Osteocyte (in vitro differentiated cells): ENCODE data around the gene MAPK8IP3. TPM values are rescaled to one million over a fixed set of nuclear protein-coding genes. Genes with fewer than 3 reads are reported as not detected.

ENCODE experiments used
- DNase-seq: peaks from one replicate; pipeline ENCODE4 v3.0.0; 2021; ENCODE audit warnings: mixed read lengths; ENCODE audit not compliant: unreplicated experiment; ENCODE audit errors: extremely low spot score
- H3K27ac Mint-ChIP-seq: one replicate; pipeline ENCODE4 v1.8.0; 2021; ENCODE audit warnings: mild to moderate bottlenecking, mixed read lengths; ENCODE audit not compliant: unreplicated experiment
- H3K27me3 Mint-ChIP-seq: one replicate; pipeline ENCODE4 v1.8.0; 2021; ENCODE audit warnings: mixed read lengths; ENCODE audit not compliant: unreplicated experiment
- H3K36me3 Mint-ChIP-seq: one replicate; pipeline ENCODE4 v1.8.0; 2021; ENCODE audit warnings: mixed read lengths; ENCODE audit not compliant: unreplicated experiment
- H3K4me1 Mint-ChIP-seq: one replicate; pipeline ENCODE4 v1.8.0; 2021; ENCODE audit warnings: mixed read lengths; ENCODE audit not compliant: unreplicated experiment
- H3K4me3 Mint-ChIP-seq: one replicate; pipeline ENCODE4 v1.8.0; 2021; ENCODE audit warnings: mild to moderate bottlenecking, moderate library complexity, mixed read lengths; ENCODE audit not compliant: unreplicated experiment
- H3K9me3 Mint-ChIP-seq: one replicate; pipeline ENCODE4 v1.8.0; 2021; ENCODE audit warnings: mixed read lengths; ENCODE audit not compliant: unreplicated experiment
- total RNA-seq: library from RNA; stranded (reverse); gene quantifications from 2 replicates; pipeline ENCODE4 v1.2.1, GENCODE V29; 2021
- TF ChIP-seq, protein P1 (sequence below): fragments of 200-600 bp; sonication (generic); IDR thresholded peaks from 2 replicates; pipeline ENCODE4 v1.5.0; 2021; ENCODE audit warnings: antibody characterized with exemption, mild to moderate bottlenecking, moderate library complexity

The MAPK8IP3 gene
- total RNA-seq, 1 donor from 2014 or later, result 105 TPM

DNA sequence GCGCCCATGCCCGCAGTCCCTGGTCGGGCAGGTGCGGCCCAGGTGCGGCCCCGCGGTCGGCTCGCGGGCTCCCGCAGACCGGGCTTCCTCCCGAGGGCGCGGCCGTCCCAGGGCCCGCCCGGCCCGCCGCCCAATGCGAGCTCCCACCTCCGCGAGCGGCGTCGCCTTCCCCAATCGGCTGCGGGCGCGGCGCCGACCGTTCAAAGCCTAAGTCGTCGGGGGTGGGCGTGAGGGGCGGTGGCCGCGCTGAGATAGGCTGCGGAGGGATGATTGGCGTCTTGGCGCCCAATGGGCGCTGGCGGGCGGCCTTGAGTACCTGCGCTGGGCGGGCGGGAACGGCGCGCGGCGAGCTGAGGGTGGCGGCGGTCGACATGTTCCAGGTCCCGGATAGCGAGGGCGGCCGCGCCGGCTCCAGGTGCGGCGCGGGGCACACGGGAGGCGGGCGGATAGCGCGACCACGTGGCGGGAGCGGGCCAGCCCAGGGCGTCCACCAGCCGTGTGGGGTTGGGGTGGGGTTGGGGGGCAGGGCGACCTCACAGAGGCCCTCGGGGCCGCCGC, 28.0 kb upstream of the MAPK8IP3 start, which contains the start of gene JPT2:
JPT2 (plus strand) TSS at position 338 of the 558 bp plus-strand sequence; CDS start at position 372, 34 bp downstream.
- Mint-ChIP-seq H3K4me1 (peaks cover 30% of the 10 kb centered on the region), H3K4me3 (peak within 1 kb of the TSS; percentile 88), H3K27ac (peak within 1 kb of the TSS; percentile 86), H3K36me3 (peaks cover 22% of the 10 kb centered on the region), H3K27me3 (no peaks in the 10 kb centered on the region), H3K9me3 (no peaks in the 10 kb centered on the region)
- TF ChIP-seq, protein P1, sequence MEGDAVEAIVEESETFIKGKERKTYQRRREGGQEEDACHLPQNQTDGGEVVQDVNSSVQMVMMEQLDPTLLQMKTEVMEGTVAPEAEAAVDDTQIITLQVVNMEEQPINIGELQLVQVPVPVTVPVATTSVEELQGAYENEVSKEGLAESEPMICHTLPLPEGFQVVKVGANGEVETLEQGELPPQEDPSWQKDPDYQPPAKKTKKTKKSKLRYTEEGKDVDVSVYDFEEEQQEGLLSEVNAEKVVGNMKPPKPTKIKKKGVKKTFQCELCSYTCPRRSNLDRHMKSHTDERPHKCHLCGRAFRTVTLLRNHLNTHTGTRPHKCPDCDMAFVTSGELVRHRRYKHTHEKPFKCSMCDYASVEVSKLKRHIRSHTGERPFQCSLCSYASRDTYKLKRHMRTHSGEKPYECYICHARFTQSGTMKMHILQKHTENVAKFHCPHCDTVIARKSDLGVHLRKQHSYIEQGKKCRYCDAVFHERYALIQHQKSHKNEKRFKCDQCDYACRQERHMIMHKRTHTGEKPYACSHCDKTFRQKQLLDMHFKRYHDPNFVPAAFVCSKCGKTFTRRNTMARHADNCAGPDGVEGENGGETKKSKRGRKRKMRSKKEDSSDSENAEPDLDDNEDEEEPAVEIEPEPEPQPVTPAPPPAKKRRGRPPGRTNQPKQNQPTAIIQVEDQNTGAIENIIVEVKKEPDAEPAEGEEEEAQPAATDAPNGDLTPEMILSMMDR, result no peak
- DNase-seq, result peak; percentile 97

DNA sequence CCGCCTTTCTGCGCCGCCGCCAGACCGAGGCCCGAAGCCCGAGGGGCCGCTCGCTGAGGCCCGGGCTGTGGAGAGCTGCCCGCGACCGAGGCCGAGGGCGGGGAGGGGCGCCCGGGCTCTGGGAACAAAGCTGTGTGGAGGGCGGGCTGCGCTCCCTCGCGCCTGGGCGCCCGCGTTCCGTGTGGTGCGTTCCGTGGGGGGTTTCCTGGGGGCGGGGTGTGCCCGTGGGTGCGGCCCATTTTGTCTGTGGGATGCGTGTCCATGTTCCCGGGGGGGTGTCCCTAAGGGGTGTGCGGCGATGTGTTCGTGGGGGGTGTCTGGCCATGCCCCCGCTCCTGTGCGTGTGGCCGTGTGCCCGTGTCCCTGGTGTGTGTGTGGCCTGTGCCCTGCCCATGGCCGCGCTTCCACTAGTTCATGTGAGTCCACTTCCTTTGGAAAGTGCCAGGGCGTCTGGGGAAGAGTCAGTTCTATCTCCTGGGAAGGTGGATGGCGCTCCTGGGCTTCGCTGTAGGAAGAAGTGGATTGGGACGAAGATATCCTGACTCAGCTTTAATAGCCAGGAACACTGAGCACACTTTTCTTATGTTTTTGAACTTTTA, 27.4 kb upstream of the MAPK8IP3 start:
- TF ChIP-seq, protein P1, result no peak
- H3K4me1 Mint-ChIP-seq, result peaks cover 30% of the 10 kb centered on the region
- H3K27me3 Mint-ChIP-seq, result no peaks in the 10 kb centered on the region
- peak overlapping the region; percentile 86 for H3K27ac Mint-ChIP-seq
- peak overlapping the region; percentile 88 for H3K4me3 Mint-ChIP-seq
- no peaks in the 10 kb centered on the region for H3K9me3 Mint-ChIP-seq
- no peak for DNase-seq
- peaks cover 18% of the 10 kb centered on the region for H3K36me3 Mint-ChIP-seq

DNA sequence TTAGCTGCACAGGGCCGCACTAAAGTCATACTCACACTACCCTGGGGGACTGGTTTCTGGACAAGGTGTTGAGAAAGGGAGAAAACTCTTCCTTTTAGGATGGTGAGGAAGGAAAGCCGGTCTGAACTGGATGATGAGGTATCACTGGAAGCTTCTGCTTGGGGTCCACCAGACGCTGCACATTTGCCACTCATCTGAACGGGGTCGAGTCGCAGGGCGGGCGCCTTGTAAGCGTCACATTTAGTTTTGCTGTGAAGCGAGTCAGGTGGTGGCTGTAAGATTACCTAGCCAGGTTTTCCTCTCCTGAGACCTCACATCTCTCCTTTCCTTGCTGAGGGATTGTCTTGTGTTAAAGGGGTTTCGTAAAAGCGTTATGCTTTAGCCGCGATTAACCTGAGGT, 25.6 kb upstream of the MAPK8IP3 start:
- Mint-ChIP-seq H3K27me3 (no peaks in the 10 kb centered on the region), H3K9me3 (no peaks in the 10 kb centered on the region), H3K27ac (peak overlapping the region; percentile 38), H3K36me3 (peaks cover 4% of the 10 kb centered on the region), H3K4me1 (peaks cover 24% of the 10 kb centered on the region), H3K4me3 (no peak overlapping the region)
- TF ChIP-seq, protein P1, result no peak
- no peak for DNase-seq

DNA sequence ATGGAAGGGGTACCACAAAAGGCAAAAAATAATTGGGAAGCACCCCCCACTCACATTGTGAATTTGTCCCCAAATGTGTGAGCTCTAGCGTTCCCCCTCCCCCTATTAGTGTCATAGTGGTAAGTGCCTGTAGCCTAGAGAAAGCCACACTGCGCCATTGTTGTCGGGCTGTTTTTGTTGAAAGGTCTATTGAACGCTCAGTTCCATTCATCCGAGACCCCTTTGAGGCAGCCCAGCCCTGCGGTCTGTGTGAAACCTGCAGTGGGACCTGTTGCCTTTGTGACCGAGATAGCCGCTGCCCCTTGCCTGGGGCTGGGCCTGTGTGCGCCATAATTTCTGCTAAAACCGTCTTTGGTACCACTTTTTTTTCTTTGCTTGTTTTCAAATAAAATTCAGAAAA, 25.0 kb upstream of the MAPK8IP3 start:
- Mint-ChIP-seq H3K27ac (peak overlapping the region; percentile 56), H3K4me1 (peaks cover 23% of the 10 kb centered on the region), H3K27me3 (no peaks in the 10 kb centered on the region), H3K9me3 (no peaks in the 10 kb centered on the region), H3K4me3 (no peak overlapping the region), H3K36me3 (peaks cover 3% of the 10 kb centered on the region)
- TF ChIP-seq, protein P1, result no peak
- DNase-seq, result no peak

DNA sequence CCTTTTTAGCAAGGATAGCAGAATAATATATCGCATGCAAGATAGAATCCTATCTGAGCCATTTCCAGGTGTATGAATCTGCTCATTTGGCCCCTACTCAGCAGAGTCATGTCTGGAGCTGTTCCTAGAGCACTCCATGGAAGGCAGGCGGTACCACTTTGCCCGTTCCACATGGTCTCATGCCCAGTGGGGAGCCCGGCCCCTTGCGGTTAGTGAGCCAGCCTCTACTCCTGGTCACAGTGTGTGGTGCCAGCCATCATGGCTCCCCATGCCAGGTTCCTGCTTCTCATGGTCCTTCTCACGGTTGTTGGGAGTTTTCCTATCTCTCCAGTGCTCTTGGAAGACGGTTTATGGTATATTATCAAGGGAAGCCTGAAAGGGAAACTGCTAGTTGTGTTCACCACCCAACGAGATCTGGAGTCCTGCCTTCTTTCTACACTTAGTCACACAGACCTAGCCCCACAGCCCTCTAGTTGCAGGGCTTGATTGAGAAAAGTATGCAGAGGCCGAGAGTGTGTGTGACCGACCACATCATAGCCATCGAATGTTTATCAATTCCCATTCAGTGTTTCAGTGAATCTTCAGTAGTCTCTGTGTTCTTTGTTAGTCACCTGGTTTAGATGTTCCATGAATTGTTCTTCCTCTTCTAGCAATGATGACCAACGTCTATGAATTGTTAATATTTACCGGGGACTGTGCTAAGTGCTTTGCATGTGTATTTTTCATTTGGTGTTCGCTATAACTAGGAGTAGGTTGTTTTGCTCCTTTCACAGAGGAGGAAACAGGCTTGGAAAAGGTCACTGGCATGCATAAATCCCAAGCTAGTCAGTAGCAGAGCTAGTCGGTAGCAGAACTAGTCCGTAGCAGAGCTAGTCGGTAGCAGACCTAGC, 18.3 kb upstream of the MAPK8IP3 start:
- DNase-seq, result no peak
- Mint-ChIP-seq H3K4me1 (peaks cover 7% of the 10 kb centered on the region), H3K9me3 (no peaks in the 10 kb centered on the region), H3K36me3 (peaks cover 18% of the 10 kb centered on the region), H3K27me3 (no peaks in the 10 kb centered on the region), H3K27ac (no peak overlapping the region), H3K4me3 (no peak overlapping the region)
- TF ChIP-seq, protein P1, result no peak
